ENCODE data around the gene ZC3HAV1.

DNA sequence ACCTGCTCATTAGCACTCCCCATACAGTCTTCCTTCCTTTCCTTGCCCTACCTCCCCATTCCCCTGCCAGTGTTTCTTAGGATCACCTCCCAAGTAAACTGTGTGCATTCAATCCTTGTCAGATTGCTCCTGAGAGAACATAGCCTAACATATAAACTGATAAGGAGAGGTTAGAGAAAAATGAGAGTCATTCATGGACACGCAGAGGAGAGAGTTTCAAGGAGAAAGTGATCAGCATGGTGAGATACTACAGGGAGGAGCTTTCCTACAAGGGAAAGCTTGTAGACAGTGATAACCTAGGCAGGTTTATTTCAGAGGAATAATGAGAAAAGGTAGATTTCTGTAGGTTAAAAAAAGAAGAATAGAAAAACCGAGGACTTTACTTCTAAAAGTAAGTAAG, 70.8 kb downstream of the ZC3HAV1 start:
- TF ChIP-seq TAF1 (IDR thresholded peaks at IDR 0.05; ENCODE audit: low read depth) = no peak
- no peak for TF ChIP-seq USF1 (IDR thresholded peaks at IDR 0.05)
- TF ChIP-seq MAX (IDR thresholded peaks at IDR 0.05) = no peak
- TF ChIP-seq TCF12 (IDR thresholded peaks at IDR 0.05; ENCODE audit: low read depth) = no peak
- TF ChIP-seq CEBPB (IDR thresholded peaks at IDR 0.05) = no peak
- no peak for TF ChIP-seq NFIC (IDR thresholded peaks at IDR 0.05)
- TF ChIP-seq EP300 (IDR thresholded peaks at IDR 0.05; ENCODE audit: borderline replicate concordance) = no peak
